Measurements from ENCODE around the gene SPATA6L.
A peak's percentile ranks its signal among the peaks of the same experiment; 100 is the strongest.

The SPATA6L gene

GRCh38 chr9:4559261-4560182 is 106.8 kb downstream of the SPATA6L start:
- DNase-seq (ENCODE audit: low read depth), result no peak
- no peak overlapping the region for H3K4me3 ChIP-seq (ENCODE audit: low read length)
- TF ChIP-seq, protein P1, sequence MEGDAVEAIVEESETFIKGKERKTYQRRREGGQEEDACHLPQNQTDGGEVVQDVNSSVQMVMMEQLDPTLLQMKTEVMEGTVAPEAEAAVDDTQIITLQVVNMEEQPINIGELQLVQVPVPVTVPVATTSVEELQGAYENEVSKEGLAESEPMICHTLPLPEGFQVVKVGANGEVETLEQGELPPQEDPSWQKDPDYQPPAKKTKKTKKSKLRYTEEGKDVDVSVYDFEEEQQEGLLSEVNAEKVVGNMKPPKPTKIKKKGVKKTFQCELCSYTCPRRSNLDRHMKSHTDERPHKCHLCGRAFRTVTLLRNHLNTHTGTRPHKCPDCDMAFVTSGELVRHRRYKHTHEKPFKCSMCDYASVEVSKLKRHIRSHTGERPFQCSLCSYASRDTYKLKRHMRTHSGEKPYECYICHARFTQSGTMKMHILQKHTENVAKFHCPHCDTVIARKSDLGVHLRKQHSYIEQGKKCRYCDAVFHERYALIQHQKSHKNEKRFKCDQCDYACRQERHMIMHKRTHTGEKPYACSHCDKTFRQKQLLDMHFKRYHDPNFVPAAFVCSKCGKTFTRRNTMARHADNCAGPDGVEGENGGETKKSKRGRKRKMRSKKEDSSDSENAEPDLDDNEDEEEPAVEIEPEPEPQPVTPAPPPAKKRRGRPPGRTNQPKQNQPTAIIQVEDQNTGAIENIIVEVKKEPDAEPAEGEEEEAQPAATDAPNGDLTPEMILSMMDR (conservative IDR thresholded peaks at IDR 0.05; ENCODE audit: low read length), result no peak

DNA sequence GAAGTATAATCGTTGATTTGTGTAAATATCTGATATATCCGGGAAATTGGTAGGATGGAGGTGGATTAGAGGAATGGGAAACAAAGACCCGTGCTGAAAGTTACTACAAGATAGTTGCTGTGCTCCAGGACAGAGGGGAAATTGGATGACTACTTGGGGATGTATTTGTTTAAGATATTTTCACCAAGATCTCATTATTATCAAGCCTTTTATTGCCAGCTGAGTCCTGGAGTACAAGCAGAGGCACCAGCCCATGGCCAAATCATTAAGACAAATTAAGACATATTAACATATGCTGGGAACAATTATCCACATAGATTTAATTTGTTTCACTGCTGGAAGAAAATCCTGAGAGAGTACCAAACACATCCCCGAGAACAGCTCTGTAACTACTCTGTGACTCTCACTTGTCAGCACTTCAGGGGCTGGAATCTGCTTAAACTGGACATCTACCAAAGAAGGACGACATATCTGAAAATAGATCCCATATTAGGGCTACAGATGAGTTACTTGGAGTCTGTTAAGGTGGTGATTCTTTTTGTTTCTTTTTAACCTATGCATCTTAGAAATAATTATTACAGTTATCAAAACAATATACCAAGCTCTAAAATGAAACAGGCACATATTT is 107.8 kb downstream of the SPATA6L start:
- no peak overlapping the region for H3K4me3 ChIP-seq (ENCODE audit: low read length)
- TF ChIP-seq, protein P1 (conservative IDR thresholded peaks at IDR 0.05; ENCODE audit: low read length), result no peak

DNA sequence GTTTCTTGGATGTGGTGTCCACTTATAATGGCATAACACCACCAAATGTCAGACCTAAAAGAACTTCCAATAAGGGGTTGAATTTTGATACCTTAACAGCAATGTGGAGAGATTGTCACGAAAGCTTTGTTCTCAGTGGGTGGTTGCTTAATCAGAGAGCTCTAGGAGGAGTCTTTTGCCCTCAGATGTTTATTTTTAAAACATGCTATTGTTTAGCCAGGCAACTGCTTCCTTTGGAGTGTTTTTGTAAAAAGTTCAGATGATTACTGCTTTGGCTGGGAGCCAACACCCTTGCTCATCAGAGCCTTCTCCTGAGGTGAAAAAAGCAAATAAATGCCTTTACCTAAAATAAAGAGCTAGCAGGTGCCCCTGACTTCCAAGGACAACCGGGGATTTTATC is 111.0 kb downstream of the SPATA6L start:
- no peak overlapping the region for H3K4me3 ChIP-seq (ENCODE audit: low read length)
- TF ChIP-seq, protein P1 (conservative IDR thresholded peaks at IDR 0.05; ENCODE audit: low read length), result no peak
- DNase-seq (ENCODE audit: low read depth), result peak; percentile 6

More for the DNA sequence above, 107.8 kb downstream of the SPATA6L start:
- no peak for DNase-seq (ENCODE audit: low read depth)

GRCh38 chr9:4553951-4554381 is 112.3 kb downstream of the SPATA6L start:
- H3K4me3 ChIP-seq (ENCODE audit: low read length), result no peak overlapping the region
- TF ChIP-seq, protein P1 (conservative IDR thresholded peaks at IDR 0.05; ENCODE audit: low read length), result no peak
- peak; percentile 43 for DNase-seq (ENCODE audit: low read depth)

- DNase-seq (ENCODE audit: low read depth), result peak; percentile 9
- TF ChIP-seq, protein P1 (conservative IDR thresholded peaks at IDR 0.05; ENCODE audit: low read length), result no peak
- no peak overlapping the region for H3K4me3 ChIP-seq (ENCODE audit: low read length)
These were observed 115.3 kb downstream of the SPATA6L start for GRCh38 chr9:4550777-4551484.

DNA sequence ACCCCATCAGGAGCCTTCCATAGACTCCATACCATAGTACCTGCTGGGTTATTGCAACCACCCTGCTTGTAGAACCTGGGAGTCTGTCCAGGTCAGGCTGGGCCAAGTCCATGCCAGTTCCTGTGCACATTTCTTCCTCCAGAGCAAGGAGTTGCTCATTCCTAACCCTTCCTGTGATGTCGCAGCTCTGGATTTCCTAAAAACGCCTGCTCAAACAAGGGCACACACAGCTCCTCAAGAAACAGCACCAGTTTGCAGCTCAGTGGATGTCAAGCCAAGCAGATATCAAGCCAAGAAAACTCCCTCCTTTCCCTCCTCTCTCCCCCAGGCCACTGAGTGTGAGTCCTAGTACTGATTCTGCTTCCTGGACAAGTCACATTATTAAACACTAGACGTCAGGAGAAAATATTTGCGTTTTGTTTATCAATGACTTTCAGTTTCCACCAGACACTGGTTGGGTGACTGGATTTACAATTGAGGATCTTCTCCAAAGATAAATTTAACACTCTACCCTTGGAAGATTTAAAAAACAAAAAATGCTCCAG is 116.5 kb downstream of the SPATA6L start:
- TF ChIP-seq, protein P1 (conservative IDR thresholded peaks at IDR 0.05; ENCODE audit: low read length), result no peak
- H3K4me3 ChIP-seq (ENCODE audit: low read length), result no peak overlapping the region
- DNase-seq (ENCODE audit: low read depth), result peak; percentile 24

Data from AG10803 (cell line).